ENCODE measurements around the gene PPP2CA. TPM values are rescaled to one million over a fixed set of nuclear protein-coding genes. Genes with fewer than 3 reads are reported as not detected.

Gene PPP2CA
- total RNA-seq, 1 donor from 2014 or later = 163 TPM

DNA sequence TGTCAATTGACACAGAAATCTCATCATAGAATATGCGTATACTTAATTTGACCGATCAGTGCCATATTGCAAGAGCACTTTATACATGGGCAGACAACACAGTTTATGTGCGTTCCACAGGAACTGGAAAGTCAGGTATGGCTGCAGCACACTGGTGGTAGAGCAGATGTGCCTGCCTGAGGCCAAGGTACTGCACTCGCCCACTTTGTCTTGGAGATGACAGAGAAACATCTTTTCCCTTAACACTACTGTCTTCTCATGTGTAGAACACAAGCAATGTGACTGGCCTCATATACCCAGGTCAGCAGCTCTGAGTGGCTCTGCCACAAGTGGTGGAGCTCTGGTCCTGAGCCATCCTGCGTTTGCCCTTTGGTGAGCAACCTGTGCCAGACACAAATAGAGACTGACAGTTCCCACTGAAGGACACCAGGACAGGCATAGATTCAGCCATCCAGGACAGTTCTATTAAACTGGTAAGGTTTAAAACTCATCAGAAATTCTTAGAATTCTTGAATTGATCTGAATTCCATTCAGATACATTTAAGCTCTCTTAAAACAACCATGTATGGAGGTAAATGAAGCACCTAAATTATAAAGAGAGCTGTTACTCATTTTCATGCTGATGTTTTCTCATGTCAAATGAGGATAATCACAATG, 21.0 kb upstream of the PPP2CA start:
- H3K4me3 ChIP-seq = no peak overlapping the region
- peaks cover 49% of the 10 kb centered on the region for H3K4me1 ChIP-seq
- peak; percentile 57 for DNase-seq
- H3K27me3 ChIP-seq (ENCODE audit: low read depth) = no peaks in the 10 kb centered on the region
- no peaks in the 10 kb centered on the region for H3K9me3 ChIP-seq (replicated peaks)
- H3K36me3 ChIP-seq = no peaks in the 10 kb centered on the region
- intact Hi-C loops (cut with micrococcal nuclease) = no loop called here
- TF ChIP-seq, protein P1, sequence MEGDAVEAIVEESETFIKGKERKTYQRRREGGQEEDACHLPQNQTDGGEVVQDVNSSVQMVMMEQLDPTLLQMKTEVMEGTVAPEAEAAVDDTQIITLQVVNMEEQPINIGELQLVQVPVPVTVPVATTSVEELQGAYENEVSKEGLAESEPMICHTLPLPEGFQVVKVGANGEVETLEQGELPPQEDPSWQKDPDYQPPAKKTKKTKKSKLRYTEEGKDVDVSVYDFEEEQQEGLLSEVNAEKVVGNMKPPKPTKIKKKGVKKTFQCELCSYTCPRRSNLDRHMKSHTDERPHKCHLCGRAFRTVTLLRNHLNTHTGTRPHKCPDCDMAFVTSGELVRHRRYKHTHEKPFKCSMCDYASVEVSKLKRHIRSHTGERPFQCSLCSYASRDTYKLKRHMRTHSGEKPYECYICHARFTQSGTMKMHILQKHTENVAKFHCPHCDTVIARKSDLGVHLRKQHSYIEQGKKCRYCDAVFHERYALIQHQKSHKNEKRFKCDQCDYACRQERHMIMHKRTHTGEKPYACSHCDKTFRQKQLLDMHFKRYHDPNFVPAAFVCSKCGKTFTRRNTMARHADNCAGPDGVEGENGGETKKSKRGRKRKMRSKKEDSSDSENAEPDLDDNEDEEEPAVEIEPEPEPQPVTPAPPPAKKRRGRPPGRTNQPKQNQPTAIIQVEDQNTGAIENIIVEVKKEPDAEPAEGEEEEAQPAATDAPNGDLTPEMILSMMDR (IDR thresholded peaks at IDR 0.05; ENCODE audit: borderline replicate concordance) = no peak
- H3K27ac ChIP-seq (replicated peaks) = peak overlapping the region; percentile 83

DNA sequence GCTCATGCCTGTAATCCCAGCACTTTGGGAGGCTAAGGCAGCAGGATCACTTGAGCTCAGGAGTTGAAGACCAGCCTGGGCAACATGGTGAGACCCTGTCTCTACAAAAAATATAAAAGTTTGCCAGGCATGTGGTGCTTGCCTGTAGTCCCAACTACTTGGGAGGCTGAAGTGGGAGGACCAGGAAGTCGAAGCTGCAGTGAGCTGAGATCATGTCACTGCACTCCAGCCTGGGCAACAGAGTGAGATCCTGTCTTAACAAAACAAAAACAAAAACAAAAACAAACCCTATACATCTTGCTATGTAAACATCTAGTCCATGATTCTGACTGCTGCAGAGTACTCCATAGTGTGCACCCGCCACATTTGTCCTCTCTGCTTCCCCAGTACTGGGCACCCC, 19.8 kb upstream of the PPP2CA start:
- DNase-seq = no peak
- peak overlapping the region; percentile 83 for H3K27ac ChIP-seq (replicated peaks)
- intact Hi-C loops (cut with micrococcal nuclease) = no loop called here
- TF ChIP-seq, protein P1 (IDR thresholded peaks at IDR 0.05; ENCODE audit: borderline replicate concordance) = no peak
- peaks cover 61% of the 10 kb centered on the region for H3K4me1 ChIP-seq
- H3K4me3 ChIP-seq = no peak overlapping the region
- H3K36me3 ChIP-seq = no peaks in the 10 kb centered on the region
- H3K9me3 ChIP-seq (replicated peaks) = no peaks in the 10 kb centered on the region
- no peaks in the 10 kb centered on the region for H3K27me3 ChIP-seq (ENCODE audit: low read depth)

DNA sequence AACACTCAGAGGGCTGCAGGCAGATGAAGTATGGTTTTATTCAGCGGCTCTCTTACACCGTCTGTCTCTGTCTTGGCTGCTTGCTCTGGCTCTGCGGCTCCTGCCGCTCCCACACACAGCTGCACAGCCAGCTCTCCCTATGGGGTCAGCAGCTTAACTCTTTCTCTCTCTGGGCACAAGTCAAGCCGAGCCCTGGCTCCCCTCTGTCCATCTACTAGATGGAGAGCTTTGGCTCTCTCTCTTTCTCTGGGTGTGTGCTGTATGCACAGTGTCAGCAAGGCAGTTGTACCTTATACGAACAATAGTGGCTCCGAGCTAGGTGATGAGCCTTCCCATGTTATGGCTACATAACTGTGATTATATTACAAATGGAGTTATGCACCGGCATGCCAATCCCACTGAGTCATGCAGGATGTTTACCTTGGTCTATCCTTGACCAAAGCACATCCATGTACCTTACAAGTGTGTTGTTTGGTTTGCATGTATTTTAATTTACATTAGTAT, 19.3 kb upstream of the PPP2CA start:
- no peak overlapping the region for H3K4me3 ChIP-seq
- intact Hi-C loops (cut with micrococcal nuclease) = no loop called here
- TF ChIP-seq, protein P1 (IDR thresholded peaks at IDR 0.05; ENCODE audit: borderline replicate concordance) = no peak

DNA sequence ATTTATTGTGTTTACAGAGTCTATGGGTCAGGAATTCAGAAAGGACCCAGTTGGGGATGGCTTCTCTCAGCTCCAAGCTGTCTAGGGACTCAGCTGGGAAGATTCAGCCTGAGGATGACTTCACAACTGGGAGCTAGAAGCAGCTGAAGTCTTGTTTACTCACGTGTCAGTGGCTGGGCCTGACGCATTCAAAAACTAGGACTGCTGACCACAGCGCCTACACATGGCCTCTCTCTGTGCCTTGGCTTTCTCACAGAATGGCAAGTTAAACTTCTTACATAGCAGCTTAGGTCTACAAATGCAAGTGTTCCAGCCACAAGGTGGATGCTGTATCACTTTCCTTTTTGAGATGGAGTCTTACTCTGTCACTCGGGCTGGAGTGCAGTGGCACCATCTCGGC, 16.3 kb upstream of the PPP2CA start:
- Histone ChIP-seq H3K4me1 (peaks cover 59% of the 10 kb centered on the region), H3K36me3 (no peaks in the 10 kb centered on the region), H3K9me3 (replicated peaks) (no peaks in the 10 kb centered on the region), H3K27ac (replicated peaks) (peak overlapping the region; percentile 84), H3K27me3 (ENCODE audit: low read depth) (no peaks in the 10 kb centered on the region), H3K4me3 (no peak overlapping the region)
- peak; percentile 30 for DNase-seq
- TF ChIP-seq, protein P1 (IDR thresholded peaks at IDR 0.05; ENCODE audit: borderline replicate concordance) = no peak
- intact Hi-C loops (cut with micrococcal nuclease) = no loop called here

More for the DNA sequence above, 19.3 kb upstream of the PPP2CA start:
- H3K4me1 ChIP-seq = peaks cover 64% of the 10 kb centered on the region
- H3K36me3 ChIP-seq = no peaks in the 10 kb centered on the region
- no peaks in the 10 kb centered on the region for H3K27me3 ChIP-seq (ENCODE audit: low read depth)
- DNase-seq = no peak
- H3K27ac ChIP-seq (replicated peaks) = peak overlapping the region; percentile 83
- H3K9me3 ChIP-seq (replicated peaks) = no peaks in the 10 kb centered on the region

DNA sequence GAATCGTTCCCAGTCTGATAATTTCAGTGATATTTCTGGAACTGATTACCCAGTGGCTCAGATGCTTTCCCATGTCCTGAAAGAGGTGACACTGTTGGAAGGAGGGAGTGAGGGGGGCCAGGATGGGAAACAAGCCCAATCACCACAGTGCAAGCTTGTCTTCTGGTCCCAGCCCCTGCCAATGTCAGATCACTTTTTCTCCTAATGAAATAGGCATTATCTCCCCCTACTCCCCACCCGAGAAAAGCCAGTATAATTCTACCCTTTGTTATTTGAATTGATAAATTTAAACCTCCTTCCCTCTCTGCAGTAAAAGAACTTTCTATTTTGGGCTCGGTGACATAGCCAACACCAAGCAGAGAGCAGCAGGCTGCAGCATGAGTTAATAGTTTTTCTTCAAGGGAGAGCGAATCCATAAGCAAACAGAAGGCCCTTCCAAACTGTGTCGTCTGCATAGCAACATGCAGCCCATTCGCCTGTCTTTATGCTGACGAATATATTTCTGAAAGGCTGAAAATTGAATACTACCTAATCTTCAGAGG, 14.6 kb upstream of the PPP2CA start:
- Histone ChIP-seq H3K4me3 (peak overlapping the region; percentile 37), H3K27ac (replicated peaks) (peak overlapping the region; percentile 84), H3K4me1 (peaks cover 65% of the 10 kb centered on the region), H3K27me3 (ENCODE audit: low read depth) (no peaks in the 10 kb centered on the region), H3K9me3 (replicated peaks) (no peaks in the 10 kb centered on the region), H3K36me3 (no peaks in the 10 kb centered on the region)
- intact Hi-C loops (cut with micrococcal nuclease) = no loop called here
- no peak for DNase-seq
- TF ChIP-seq, protein P1 (IDR thresholded peaks at IDR 0.05; ENCODE audit: borderline replicate concordance) = no peak
